IPS DF 19.7 (cell line): ENCODE measurements around the gene TTC28.

Experiments
- DNase-seq: peaks from one replicate; pipeline ENCODE4 v3.0.0-alpha.2; 2013; ENCODE audit warnings: low read depth, low spot score

TTC28 gene

GRCh38 chr22:27970596-27971220 lies 708.9 kb downstream of the TTC28 start:
- DNase-seq = no peak

- no peak for DNase-seq
Measured at GRCh38 chr22:27966168-27967064, 713.2 kb downstream of the TTC28 start.

- no peak for DNase-seq
Measured at GRCh38 chr22:27962268-27963044, 717.2 kb downstream of the TTC28 start.

GRCh38 chr22:27961680-27962079 lies 718.0 kb downstream of the TTC28 start:
- DNase-seq = no peak

GRCh38 chr22:27961182-27961581 lies 718.5 kb downstream of the TTC28 start:
- no peak for DNase-seq

- no peak for DNase-seq
Measured at GRCh38 chr22:27959335-27960090, 720.1 kb downstream of the TTC28 start.

- no peak for DNase-seq
Measured at GRCh38 chr22:27952779-27953178, 726.9 kb downstream of the TTC28 start.

GRCh38 chr22:27952091-27952490 lies 727.5 kb downstream of the TTC28 start:
- DNase-seq = no peak

GRCh38 chr22:27949421-27949820 lies 730.2 kb downstream of the TTC28 start:
- DNase-seq = no peak

GRCh38 chr22:27948569-27948968 lies 731.1 kb downstream of the TTC28 start:
- DNase-seq = no peak

- DNase-seq = no peak
Measured at GRCh38 chr22:27947448-27947847, 732.2 kb downstream of the TTC28 start.

- no peak for DNase-seq
Measured at GRCh38 chr22:27941143-27941542, 738.5 kb downstream of the TTC28 start.

- DNase-seq = no peak
Measured at GRCh38 chr22:27937453-27937852, 742.2 kb downstream of the TTC28 start.

- DNase-seq = no peak
Measured at GRCh38 chr22:27935897-27936296, 743.7 kb downstream of the TTC28 start.

- no peak for DNase-seq
Measured at GRCh38 chr22:27934069-27934468, 745.6 kb downstream of the TTC28 start.

- no peak for DNase-seq
Measured at GRCh38 chr22:27933186-27933983, 746.3 kb downstream of the TTC28 start.

- no peak for DNase-seq
Measured at GRCh38 chr22:27930331-27931060, 749.1 kb downstream of the TTC28 start.
